PFSK-1 (cell line): Measurements from ENCODE around the gene MZF1.

Experiments
- FOXP2 ChIP-seq: optimal IDR thresholded peaks from 2 replicates; pipeline ENCODE3; 2011; ENCODE audit warnings: borderline replicate concordance, control low read depth, inconsistent platforms; ENCODE audit not compliant: insufficient read depth; ENCODE audit errors: extremely low read length, extremely low read depth
- POLR2AphosphoS5 ChIP-seq: IDR thresholded peaks from 2 replicates; pipeline ENCODE4 v1.6.1; 2012; ENCODE audit warnings: low read depth, mild to moderate bottlenecking, control low read depth, low read length, moderate library complexity
- REST ChIP-seq, 2 experiments: IDR thresholded peaks; 2 replicates each; pipeline versions ENCODE4 v1.6.1 to v1.8.0; 2011 to 2012; ENCODE audit warnings: low read depth in 2 of 2, low read length in 2 of 2, control low read depth in 1 of 2, inconsistent platforms in 1 of 2, mild to moderate bottlenecking in 1 of 2, moderate library complexity in 1 of 2; ENCODE audit not compliant: insufficient read depth in 1 of 2
- SIN3A ChIP-seq: IDR thresholded peaks from 2 replicates; pipeline ENCODE4 v1.6.1; 2012; ENCODE audit warnings: mild to moderate bottlenecking, low read length, moderate library complexity, borderline replicate concordance; ENCODE audit not compliant: insufficient read depth
- TAF1 ChIP-seq: IDR thresholded peaks from 2 replicates; pipeline ENCODE4 v1.6.1; 2012; ENCODE audit warnings: low read length, control low read depth, borderline replicate concordance; ENCODE audit not compliant: insufficient read depth

The MZF1 gene

GRCh38 chr19:58563823-58564222, 9.3 kb downstream of the MZF1 start:
- TF ChIP-seq TAF1 (no peak), FOXP2 (no peak), SIN3A (no peak), REST (IDR thresholded peaks at IDR 0.05; ENCODE audit: insufficient read depth in 1 of 2, low read depth in 2 of 2, low read length in 2 of 2) (no peak), POLR2AphosphoS5 (no peak)

- TF ChIP-seq FOXP2 (no peak), POLR2AphosphoS5 (no peak), TAF1 (no peak), REST (IDR thresholded peaks at IDR 0.05; ENCODE audit: insufficient read depth in 1 of 2, low read depth in 2 of 2, low read length in 2 of 2) (no peak), SIN3A (no peak)
These were observed 10.0 kb downstream of the MZF1 start for GRCh38 chr19:58563034-58563573.

- TF ChIP-seq TAF1 (no peak), POLR2AphosphoS5 (no peak), FOXP2 (no peak), SIN3A (no peak), REST (IDR thresholded peaks at IDR 0.05; ENCODE audit: insufficient read depth in 1 of 2, low read depth in 2 of 2, low read length in 2 of 2) (no peak)
These were observed 10.8 kb downstream of the MZF1 start for GRCh38 chr19:58562122-58563033.

GRCh38 chr19:58561373-58562121, 11.6 kb downstream of the MZF1 start:
- TF ChIP-seq TAF1 (no peak), FOXP2 (no peak), POLR2AphosphoS5 (no peak), SIN3A (no peak), REST (IDR thresholded peaks at IDR 0.05; ENCODE audit: insufficient read depth in 1 of 2, low read depth in 2 of 2, low read length in 2 of 2) (no peak)
